NCI-H2196 treated with DMSO at 0.1 percent for 48 hours (cell line): ENCODE measurements around the gene SMTNL1.

Experiments
- DNase-seq: peaks from one replicate; lab custom pipeline; 2025; ENCODE audit not compliant: unreplicated experiment; lab: John Stamatoyannopoulos, UW

The SMTNL1 gene

DNA sequence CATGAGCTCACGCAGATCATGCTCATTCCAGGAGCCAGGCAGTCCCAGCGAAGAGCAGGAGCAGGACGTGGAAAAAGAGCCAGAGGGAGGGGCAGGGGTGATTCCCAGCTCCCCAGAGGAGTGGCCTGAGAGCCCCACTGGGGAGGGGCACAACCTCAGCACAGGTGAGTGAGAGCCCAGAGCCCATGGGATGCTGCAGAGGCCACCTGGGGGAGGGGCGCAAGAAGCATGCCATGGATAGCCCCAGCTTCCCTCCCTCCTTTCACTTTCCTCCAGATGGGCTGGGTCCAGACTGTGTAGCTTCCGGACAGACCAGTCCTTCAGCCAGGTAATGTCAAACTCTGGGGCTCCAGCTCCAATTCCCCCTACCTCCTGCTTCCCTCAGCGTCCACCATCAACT is 6.2 kb downstream of the SMTNL1 start:
- no peak for DNase-seq

DNA sequence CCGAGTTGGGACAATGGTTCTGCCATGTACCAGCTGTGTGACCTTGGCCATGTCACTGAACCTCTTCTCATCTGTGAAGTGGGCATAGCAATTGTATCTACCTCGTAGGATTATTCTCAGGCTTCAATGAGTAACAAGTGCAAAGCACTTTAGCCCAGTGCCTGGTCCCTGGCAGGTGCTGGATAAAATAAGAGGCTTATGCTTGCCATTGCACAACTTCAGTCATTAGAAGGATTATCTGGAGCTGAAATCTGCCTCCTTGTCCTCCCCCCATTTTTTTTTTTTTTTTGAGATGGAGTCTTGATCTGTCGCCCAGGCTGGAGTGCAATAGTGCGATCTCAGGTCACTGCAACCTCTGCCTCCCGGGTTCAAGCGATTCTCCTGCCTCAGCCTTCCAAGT is 7.2 kb downstream of the SMTNL1 start:
- no peak for DNase-seq

DNA sequence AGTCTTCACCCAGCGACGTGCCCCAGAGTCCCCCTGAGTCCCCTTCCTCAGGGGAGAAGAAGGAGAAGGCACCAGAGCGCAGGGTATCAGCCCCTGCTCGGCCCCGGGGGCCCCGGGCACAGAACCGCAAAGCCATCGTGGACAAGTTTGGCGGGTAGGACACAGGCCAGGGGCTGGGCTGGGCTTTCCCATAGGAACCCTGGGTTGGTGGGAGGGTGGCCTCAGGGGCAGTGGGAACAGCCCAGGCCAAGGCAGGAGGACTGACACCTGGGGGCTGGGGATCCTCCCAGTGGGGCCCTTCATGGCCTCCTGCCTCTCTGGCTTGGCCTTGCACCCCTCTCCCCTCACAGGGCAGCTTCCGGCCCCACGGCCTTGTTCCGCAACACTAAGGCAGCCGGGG is 8.5 kb downstream of the SMTNL1 start:
- no peak for DNase-seq

DNA sequence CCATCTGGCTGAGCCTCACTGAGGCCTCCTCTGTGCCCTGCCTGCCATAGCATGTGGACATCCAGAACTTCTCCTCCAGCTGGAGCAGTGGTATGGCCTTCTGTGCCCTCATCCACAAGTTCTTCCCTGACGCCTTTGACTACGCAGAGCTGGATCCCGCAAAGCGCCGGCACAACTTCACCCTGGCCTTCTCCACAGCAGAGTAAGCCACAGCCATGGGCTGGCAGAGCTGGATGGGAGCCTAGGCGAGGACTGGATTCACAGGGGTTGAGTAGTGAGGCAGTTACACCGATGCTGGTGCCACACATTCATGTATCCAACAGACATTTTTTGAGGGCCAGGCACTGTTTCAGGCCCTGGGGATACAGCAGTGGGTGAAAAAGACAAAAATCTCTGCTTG is 9.1 kb downstream of the SMTNL1 start:
- no peak for DNase-seq

DNA sequence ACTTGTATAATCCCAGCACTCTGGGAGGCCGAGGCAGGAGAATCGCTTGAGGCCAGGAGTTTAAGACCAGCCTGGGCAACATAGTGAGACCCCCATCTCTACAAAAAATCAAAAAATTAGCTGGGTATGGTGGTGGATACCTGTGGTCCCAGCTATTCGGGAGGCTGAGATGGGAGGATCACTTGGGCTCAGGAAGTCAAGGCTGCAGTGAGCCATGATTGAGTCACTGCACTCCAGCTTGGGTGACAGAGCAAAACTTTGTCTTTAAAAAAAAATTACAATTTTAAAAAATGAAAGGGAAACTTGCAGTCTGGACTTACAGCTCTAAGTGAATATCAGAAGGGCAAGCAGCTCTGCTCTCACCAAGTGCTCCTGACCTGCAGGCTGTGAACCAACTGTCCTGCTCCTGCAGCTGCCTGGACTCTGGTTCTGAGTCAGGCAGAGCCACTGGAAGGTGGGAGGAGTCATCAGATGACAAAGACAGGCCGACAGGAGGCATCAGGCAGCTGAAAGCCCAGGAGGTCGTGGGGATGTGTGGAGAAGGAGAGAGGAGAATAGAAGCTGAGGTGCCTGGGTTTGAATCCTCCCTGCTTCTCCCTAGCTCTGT is 9.6 kb downstream of the SMTNL1 start:
- DNase-seq, result no peak

DNA sequence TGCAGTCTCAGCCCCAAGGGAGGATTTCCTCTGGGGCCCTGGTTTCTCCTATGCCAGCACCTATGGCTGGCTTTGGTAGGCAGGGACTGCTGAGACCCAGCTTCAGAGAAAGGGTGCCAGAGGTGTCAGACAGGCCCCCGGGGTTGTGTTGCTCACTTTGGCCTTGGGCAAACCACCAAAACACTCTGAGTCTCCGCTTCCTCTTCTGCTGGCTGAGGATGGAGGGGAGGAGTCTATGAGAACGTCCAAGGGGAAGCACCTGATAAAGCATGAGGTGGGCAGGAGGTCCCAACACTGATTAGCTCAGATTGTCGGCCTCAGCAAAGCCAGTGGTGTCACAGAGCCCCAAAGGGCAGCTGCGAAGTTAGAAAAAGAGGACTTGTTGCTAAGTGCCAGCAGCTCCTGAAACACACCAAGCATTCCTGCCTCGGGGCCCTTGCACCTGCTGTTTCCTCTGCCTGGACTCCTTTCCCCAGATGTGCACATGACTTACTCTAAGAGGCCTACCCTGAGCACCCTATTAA is 10.5 kb downstream of the SMTNL1 start:
- no peak for DNase-seq

DNA sequence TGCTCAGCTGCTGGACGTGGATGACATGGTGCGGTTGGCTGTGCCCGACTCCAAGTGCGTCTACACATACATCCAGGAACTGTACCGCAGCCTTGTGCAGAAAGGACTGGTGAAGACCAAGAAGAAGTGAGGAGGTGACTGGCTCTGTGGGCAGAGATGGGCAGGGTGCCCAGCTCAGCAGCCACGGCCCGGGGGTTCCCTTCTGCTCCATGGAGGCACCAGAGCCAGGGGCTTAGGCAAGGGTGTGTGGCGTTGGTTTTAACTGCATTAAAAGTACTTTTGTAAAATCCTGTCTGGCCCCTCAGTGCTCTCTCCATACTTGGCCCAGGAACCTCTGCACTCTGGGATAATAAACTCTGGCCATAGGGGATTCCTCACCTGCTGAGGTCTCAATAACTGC is 12.6 kb downstream of the SMTNL1 start:
- no peak for DNase-seq

DNA sequence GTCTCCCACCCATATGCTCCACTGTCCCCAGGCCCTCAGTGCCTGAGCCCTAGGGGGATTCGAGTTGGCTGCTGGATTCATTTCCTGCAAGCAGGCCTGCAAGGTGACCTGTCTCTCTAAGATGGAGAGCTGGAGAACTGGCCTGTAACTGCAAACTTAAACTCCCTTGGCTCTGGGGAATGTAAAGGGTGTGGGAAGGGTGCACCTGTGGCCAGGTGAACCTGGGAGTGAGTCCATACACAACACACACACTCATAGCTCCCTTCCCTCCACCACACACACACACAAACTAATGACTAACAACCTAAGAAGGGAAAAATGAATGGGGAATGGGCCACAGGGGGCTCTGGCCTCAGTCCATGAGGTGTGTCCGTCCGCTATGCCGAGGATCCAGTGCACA is 14.5 kb downstream of the SMTNL1 start:
- DNase-seq, result no peak

DNA sequence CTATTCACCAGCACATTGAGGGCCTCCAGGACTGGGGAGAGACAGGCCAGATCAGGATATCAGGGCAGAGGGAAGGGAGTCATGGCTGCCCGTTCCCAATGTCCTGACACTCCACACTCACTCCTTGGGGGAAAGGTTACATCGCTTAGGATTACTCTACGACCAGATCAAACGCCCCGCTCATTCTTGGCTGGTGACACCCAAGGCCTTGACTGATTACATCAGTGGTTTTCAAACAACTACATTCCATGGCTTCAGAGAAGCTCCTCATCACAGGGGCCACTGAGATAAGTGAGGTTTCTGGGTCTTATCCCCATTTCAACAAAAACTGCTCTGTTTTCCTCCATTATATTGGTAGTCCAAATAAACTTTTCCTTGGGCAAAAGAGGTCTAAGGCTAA is 15.1 kb downstream of the SMTNL1 start:
- DNase-seq, result no peak

DNA sequence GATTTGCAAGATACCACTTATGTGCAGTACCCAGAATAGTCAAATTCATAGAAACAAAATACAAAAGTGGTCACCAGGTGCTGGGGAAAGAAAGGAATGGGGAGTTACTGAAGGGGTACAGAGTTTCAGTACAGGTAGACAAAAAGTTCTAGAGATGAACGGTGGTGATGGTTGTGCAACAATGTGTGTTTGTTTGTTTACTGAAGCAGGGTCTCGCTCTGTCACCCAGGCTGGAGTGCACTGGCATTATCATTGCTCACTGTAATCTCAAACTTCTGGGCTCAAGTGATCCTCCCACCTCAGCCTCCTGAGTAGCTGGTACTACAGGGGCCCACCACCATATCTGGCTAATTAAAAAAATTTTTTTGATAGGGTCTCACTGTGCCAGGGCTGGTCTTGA is 18.0 kb downstream of the SMTNL1 start:
- no peak for DNase-seq

DNA sequence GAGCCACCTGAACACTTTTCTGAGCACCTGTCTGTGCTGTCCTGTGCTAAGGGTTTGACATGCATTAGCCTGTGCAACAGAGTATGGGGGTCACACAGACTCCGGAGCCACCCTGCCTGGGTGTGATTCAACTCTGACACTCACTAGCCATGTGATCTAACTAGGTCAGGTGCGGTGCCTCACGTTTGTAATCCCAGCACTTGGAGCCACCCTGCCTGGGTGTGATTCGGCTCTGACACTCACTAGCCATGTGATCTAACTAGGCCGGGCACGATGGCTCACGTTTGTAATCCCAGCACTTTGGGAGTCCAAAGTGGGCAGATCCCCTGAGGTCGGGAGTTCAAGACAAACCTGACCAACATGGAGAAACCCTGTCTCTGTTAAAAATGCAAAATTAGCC is 18.6 kb downstream of the SMTNL1 start:
- no peak for DNase-seq

DNA sequence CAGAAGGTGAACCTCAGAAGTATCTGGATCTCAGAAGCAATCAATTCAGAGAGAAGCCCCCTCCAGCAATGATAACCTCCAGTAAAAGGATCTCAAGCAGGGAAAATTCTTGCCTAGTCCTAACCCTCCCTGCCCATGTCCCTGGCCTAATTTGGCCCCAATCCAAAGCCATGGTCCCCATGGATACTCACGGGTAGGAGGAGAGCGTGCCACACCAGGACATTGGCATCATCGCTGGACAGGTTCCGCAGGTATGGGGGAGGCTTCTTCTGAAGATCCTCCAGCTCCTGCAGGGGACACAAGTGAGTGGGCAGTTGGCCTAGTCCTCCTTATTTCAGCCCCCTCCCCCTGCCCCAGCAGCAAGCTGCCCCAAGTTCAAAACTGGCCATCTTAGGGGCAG is 22.8 kb downstream of the SMTNL1 start:
- DNase-seq, result no peak

DNA sequence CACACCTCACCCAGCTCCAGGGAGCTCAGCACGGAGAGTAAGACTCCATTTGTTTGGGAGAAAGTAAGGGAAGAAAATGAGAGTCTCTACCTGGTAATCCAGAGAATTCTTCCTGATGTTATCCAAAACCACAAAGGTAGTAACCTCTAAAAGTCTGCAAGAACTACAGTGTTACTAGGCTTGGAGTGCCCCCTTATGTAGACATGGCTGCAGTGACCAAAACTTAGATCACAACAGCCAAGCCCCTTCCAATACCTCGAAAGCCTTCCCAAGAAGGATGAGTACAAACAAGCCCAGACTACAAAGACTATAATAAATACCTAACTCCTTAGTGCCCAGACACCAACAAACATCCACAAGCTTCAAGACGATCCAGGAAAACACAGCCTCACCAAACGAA is 25.2 kb downstream of the SMTNL1 start:
- no peak for DNase-seq

DNA sequence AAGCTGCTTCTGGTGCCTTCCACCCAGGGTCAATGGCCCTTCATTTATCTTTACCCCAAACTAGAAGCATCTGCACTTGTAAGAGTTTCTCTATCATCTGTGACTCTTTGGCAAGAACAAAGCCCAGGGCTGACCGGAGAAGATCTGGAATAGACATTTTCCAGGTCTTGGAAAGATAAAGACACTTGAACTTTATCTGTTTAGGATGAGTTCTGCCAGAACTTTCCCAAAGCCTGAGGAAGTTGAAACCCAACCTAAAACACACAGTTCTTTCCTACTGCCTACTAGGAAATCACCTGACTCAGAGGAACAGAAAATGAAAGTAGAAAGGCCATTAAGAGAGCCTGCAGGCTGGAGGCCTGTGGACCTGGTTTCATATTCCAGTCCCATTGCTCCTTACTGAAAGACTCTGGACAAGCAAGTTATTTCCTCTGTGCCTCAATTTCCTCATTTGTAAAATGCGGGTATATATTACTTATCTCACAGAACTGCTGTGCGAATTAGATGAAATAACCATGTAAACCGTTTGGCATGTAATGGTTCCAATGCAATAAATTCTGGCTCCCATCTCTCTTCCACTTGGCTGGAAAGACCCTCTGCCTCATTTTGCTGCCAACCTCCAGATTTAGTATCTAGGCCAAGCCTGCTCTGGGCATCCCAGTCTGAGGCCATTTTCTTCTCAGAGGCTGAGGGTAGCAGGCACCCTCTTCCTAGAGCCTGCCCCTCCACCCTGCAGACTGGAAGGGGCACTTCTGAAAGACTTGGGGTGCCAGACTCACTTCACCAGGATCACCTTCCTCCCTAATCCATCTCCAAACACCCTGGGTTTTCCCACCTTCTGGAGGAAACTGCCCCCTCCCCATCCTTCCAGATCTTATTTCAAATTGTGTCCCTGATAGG is 28.9 kb downstream of the SMTNL1 start:
- DNase-seq, result peak; percentile 79

DNA sequence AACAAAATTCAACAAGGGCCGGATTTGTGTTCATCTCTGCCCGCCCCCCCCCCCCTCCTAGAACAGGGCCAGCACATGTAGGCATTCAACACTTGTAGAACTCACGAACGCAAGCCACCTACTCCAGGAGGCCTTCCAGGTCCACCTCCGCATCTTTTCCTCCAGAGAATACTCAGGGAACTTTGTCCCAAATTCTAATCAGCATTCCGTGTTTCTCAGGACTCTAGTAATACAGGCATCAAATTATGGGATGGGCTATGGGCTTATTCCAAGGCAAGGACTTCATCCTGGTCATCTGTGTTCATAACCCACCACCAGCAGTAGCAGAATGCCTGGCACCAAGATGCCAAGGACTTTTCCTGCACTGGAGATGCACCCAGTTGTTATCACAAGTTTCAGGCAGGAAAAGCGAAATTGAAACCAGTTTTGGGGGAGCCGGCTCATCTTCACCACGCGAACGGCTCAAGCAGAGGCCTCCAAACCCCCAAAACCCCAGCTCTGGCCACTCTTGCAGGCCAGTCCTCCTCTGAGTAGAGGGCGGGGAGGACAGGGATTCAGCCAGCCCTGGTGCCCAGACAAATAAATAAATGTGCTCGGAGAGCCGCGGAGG is 29.6 kb downstream of the SMTNL1 start:
- no peak for DNase-seq

DNA sequence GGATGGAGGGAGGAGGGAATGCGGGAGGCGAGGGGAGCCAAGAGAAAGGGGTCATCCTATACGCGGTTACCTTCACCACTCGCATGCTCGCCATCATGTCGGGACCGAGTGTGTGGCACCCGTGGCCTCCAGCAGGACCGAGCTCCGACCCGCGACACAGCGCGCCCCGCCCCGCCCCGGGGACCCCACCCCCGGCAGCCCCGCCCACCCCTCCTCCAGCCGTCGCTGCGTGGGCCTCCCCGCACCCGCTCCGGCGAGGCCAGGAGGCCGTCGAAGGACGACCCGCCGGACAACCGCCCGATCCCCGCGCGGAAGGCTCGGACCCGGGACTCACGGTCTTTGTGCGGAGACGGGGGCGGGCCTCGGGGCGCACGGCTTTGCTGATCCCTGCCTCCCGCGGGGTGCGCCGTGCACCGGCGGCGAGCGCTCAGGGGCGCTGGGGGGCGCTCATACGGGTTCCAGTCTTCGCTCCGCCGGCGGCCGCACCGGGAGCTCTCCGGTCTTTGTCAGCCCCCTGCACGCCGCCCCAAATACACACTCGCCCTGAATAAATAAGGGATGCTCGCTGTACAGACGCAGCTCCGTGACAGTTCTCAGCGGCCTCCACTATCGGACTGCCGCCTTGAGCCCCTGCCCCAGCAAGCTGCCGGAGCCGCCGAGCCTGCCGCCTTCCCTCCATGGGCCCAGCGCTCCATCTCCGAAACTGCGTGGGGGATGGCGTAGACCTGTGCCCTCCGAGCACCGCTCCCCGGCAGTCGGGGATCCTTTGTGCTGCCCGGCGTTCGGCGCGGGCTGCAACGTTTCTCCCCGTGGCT is 30.3 kb downstream of the SMTNL1 start, which contains the start of gene UBE2L6:
Gene UBE2L6, minus strand, starts transcription at position 158 of the 815 bp plus-strand sequence. Its CDS starts 61 bp downstream, at position 97.
- no peak for DNase-seq

DNA sequence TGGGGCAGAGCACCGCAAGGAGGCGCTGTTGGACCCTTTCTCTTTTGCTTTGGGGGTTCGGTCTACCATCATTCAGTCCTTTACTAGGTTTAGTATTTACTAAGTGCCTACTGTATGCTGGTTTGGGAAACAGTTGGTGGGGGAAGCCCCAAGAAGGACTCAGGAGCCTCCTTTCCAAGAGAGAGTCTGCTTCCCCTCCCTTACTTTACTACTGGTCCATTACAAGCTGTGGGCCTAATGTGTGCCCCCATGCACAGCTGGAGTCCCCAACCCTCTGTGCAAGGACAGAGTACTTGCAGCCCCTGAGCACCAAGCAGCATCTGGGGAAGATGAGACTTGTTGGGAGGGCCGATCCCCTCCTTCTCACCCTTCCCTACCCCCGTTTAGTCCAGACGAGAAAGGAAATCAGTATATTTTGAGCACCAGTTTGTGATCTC is 31.0 kb downstream of the SMTNL1 start:
- DNase-seq, result peak; percentile 57

DNA sequence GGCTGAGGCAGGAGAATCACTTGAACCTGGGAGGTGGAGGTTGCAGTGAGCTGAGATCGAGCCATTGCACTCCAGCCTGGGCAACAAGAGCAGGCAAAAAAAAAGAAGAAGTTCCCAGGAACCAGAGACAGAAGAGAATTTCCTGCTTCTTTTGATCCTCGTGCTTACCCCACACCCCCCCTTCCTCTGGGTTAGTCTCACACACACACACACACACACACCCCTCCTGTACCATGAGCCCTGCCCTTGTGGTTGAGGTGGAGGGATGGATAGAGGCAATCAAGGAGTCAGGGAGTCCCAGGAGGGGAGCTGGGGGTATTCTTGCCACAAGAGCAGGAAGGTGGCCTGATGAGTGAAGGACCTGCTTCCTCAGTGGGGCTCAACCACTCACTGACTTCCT is 34.2 kb downstream of the SMTNL1 start:
- DNase-seq, result no peak

DNA sequence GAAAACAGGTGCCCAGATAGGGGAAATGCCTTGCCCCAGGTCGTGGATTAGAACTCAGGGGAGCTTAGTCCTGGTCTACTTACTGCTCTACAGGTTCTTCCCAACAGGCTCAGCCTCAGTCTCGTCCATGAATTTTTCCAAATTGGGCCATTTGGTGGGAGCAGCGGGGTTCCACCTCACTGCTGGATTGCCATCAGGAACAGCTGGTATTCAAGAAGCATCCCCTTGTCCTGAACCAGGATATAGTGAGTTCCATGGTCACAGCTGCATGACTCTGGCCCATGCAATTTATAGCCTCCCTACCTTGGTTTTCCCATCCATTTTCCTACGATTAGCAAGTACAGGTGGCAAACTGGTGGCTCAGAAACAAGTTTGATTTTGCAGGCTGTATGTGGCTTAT is 36.7 kb downstream of the SMTNL1 start:
- no peak for DNase-seq

DNA sequence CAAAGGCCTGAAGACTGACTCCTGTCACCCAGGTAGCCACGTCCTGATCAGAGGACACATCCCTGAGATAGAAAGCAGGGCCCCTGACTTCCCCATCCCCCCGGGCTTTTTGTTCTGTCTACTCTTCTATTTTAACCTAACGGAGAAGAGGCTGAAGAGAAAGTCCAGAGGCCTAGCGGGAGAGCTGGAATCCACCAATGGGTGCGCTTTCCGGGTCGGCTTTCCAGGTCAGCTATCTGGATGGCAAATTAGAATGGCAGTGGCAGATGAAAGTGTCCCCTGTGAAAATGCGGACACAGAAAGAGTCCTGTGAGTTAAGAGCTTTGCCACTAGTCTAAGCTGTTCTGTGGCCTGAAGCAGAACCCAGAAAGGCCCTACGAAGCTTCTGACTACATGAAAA is 46.9 kb downstream of the SMTNL1 start:
- no peak for DNase-seq

DNA sequence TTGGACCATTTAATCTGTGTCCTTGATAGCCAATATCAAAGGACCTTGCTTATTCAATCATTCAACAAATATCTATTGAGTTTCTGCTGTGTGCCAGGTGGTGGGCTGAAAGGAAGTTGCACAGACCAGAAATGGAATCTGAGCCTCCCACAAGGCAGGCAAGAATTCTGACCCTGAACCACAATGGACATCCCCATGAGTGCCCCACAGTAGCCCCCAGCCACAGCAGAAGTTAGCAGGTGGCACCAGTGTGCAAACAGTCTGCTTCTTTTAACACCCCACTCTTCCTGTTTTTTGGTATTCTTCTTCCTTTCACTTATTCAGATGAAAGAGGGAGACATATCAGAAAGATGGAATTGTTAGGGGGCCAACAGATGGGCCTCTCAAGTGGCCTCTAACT is 47.9 kb downstream of the SMTNL1 start:
- no peak for DNase-seq
